ENCODE results near the gene ARHGAP45.

Gene ARHGAP45

DNA sequence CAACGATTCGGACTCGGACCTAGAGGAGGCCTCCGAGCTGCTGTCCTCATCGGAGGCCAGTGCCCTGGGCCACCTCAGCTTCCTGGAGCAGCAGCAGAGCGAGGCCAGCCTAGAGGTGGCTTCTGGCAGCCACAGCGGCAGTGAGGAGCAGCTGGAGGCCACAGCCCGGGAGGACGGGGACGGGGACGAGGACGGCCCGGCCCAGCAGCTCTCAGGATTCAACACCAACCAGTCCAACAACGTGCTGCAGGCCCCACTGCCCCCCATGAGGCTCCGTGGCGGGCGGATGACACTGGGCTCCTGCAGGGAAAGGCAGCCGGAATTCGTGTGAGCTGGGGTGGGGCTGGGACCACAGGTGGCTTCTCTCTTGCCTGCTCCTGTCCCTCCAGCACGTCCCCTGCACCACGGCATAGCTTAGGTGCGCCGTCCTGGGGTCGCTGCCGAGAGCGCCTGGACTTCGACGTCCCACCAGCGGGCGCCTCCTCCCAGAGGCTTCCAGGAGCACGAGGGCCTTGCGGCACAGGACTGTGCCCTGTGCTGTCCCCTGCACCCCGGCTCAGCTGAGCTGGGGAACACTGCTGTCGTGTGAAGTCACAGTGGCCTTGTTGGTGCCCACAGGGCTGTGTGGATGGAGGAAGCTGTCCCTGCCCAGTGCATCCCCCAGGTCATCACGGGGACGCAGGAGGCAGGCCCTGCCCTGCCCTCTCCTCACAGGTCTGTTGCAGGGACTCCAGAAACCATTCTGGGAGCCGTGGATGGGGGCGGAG lies 18.9 kb downstream of the ARHGAP45 start:
- peaks cover 4% of the 10 kb centered on the region; the same call in 1 of the 2 replicates for H4K20me1 ChIP-seq (ENCODE audit: control insufficient read depth, insufficient read depth, low read depth, low read length)
- H3K27ac ChIP-seq (ENCODE audit: low read depth, low read length) = no peak overlapping the region
- H3K9me2 ChIP-seq (replicated peaks; ENCODE audit: control insufficient read depth, low read length) = no peaks in the 10 kb centered on the region
- TF ChIP-seq EZH2phosphoT487 (IDR thresholded peaks at IDR 0.05; ENCODE audit: borderline replicate concordance, low read length) = no peak
- TF ChIP-seq, protein P1, sequence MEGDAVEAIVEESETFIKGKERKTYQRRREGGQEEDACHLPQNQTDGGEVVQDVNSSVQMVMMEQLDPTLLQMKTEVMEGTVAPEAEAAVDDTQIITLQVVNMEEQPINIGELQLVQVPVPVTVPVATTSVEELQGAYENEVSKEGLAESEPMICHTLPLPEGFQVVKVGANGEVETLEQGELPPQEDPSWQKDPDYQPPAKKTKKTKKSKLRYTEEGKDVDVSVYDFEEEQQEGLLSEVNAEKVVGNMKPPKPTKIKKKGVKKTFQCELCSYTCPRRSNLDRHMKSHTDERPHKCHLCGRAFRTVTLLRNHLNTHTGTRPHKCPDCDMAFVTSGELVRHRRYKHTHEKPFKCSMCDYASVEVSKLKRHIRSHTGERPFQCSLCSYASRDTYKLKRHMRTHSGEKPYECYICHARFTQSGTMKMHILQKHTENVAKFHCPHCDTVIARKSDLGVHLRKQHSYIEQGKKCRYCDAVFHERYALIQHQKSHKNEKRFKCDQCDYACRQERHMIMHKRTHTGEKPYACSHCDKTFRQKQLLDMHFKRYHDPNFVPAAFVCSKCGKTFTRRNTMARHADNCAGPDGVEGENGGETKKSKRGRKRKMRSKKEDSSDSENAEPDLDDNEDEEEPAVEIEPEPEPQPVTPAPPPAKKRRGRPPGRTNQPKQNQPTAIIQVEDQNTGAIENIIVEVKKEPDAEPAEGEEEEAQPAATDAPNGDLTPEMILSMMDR (IDR thresholded peaks at IDR 0.05; ENCODE audit: low read depth, low read length, poor library complexity, severe bottlenecking) = no peak
- no peaks in the 10 kb centered on the region for H3K27me3 ChIP-seq (ENCODE audit: control insufficient read depth, low read length)
- H3K4me1 ChIP-seq (ENCODE audit: control insufficient read depth, low read length) = peaks cover 44% of the 10 kb centered on the region
- H3K4me3 ChIP-seq (ENCODE audit: low read length) = no peak overlapping the region
- peaks cover 13% of the 10 kb centered on the region for H3F3A ChIP-seq (ENCODE audit: control insufficient read depth, insufficient read depth)
- H3K9me3 ChIP-seq (ENCODE audit: control insufficient read depth, insufficient read depth, low read length) = no peaks in the 10 kb centered on the region
- peaks cover 87% of the 10 kb centered on the region for H3K36me3 ChIP-seq (ENCODE audit: control insufficient read depth, low read length)
- H3K4me2 ChIP-seq (ENCODE audit: low read length) = no peak overlapping the region
- H3K79me2 ChIP-seq (ENCODE audit: control insufficient read depth, low read length) = peaks cover 8% of the 10 kb centered on the region

- Histone ChIP-seq H3K36me3 (ENCODE audit: control insufficient read depth, low read length) (peaks cover 87% of the 10 kb centered on the region), H3K4me1 (ENCODE audit: control insufficient read depth, low read length) (peaks cover 43% of the 10 kb centered on the region), H3K27ac (ENCODE audit: low read depth, low read length) (peak overlapping the region; percentile 88)
Observed at GRCh38 chr19:1086613-1087012, 19.6 kb downstream of the ARHGAP45 start.

GRCh38 chr19:1087813-1088415 lies 20.9 kb downstream of the ARHGAP45 start:
- H3K79me2 ChIP-seq (ENCODE audit: control insufficient read depth, low read length) = peaks cover 23% of the 10 kb centered on the region
- TF ChIP-seq EZH2phosphoT487 (IDR thresholded peaks at IDR 0.05; ENCODE audit: borderline replicate concordance, low read length) = no peak
- TF ChIP-seq, protein P1 (IDR thresholded peaks at IDR 0.05; ENCODE audit: low read depth, low read length, poor library complexity, severe bottlenecking) = peak; percentile 44
- peaks cover 4% of the 10 kb centered on the region; the same call in 1 of the 2 replicates for H4K20me1 ChIP-seq (ENCODE audit: control insufficient read depth, insufficient read depth, low read depth, low read length)
- peaks cover 32% of the 10 kb centered on the region for H3K4me1 ChIP-seq (ENCODE audit: control insufficient read depth, low read length)
- H3K4me3 ChIP-seq (ENCODE audit: low read length) = peak overlapping the region; percentile 37
- H3K27ac ChIP-seq (ENCODE audit: low read depth, low read length) = peak overlapping the region; percentile 88
- peaks cover 88% of the 10 kb centered on the region for H3K36me3 ChIP-seq (ENCODE audit: control insufficient read depth, low read length)
- H3F3A ChIP-seq (ENCODE audit: control insufficient read depth, insufficient read depth) = peaks cover 13% of the 10 kb centered on the region
- no peaks in the 10 kb centered on the region for H3K9me2 ChIP-seq (replicated peaks; ENCODE audit: control insufficient read depth, low read length)
- H3K4me2 ChIP-seq (ENCODE audit: low read length) = peak overlapping the region; percentile 61
- H3K9me3 ChIP-seq (ENCODE audit: control insufficient read depth, insufficient read depth, low read length) = no peaks in the 10 kb centered on the region
- no peaks in the 10 kb centered on the region for H3K27me3 ChIP-seq (ENCODE audit: control insufficient read depth, low read length)

More at GRCh38 chr19:1086613-1087012, 19.6 kb downstream of the ARHGAP45 start:
- Histone ChIP-seq H4K20me1 (ENCODE audit: control insufficient read depth, insufficient read depth, low read depth, low read length) (peaks cover 4% of the 10 kb centered on the region; the same call in 1 of the 2 replicates), H3K79me2 (ENCODE audit: control insufficient read depth, low read length) (peaks cover 15% of the 10 kb centered on the region), H3F3A (ENCODE audit: control insufficient read depth, insufficient read depth) (peaks cover 13% of the 10 kb centered on the region), H3K27me3 (ENCODE audit: control insufficient read depth, low read length) (no peaks in the 10 kb centered on the region), H3K9me2 (replicated peaks; ENCODE audit: control insufficient read depth, low read length) (no peaks in the 10 kb centered on the region), H3K4me3 (ENCODE audit: low read length) (no peak overlapping the region), H3K9me3 (ENCODE audit: control insufficient read depth, insufficient read depth, low read length) (no peaks in the 10 kb centered on the region), H3K4me2 (ENCODE audit: low read length) (no peak overlapping the region)
- no peak for TF ChIP-seq EZH2phosphoT487 (IDR thresholded peaks at IDR 0.05; ENCODE audit: borderline replicate concordance, low read length)
- TF ChIP-seq, protein P1 (IDR thresholded peaks at IDR 0.05; ENCODE audit: low read depth, low read length, poor library complexity, severe bottlenecking) = no peak

Measured in DOHH2 (cell line).